Caki2 (cell line): ENCODE measurements around the gene MAP4K1. TPM values are rescaled to one million over a fixed set of nuclear protein-coding genes. Genes with fewer than 3 reads are reported as not detected.
A peak's percentile ranks its signal among the peaks of the same experiment; 100 is the strongest.
"Not testable (repeated sequence)": the region's sequence is repeated elsewhere in the genome, so short reads cannot be mapped to it uniquely, and the experiment has no call there.

ENCODE experiments used
- DNase-seq: peaks from one replicate; pipeline ENCODE4 v3.0.0-alpha.2; 2015; ENCODE audit warnings: low read depth
- in situ Hi-C: cut with HindIII; loops from 2 replicates; pipeline ENCODE4 v1.10.0; 2016; ENCODE audit warnings: low sequenced_read_pairs, low pct_unique_long_range_greater_than_20kb, mixed read lengths
- total RNA-seq: library from RNA; depleted of rRNA; stranded (reverse); fragments of >200 nt; shearing (Covaris generic); gene quantifications from 2 replicates; pipeline ENCODE4 v1.2.3, GENCODE V29; 2014; ENCODE audit warnings: low replicate concordance

MAP4K1 gene
- total RNA-seq, 1 experiment from 2014 or later: 1.3 TPM

GRCh38 chr19:38634757-38635482 lies 17.2 kb upstream of the MAP4K1 start:
- in situ Hi-C loops: no loop called here
- peak; percentile 73 for DNase-seq

DNA sequence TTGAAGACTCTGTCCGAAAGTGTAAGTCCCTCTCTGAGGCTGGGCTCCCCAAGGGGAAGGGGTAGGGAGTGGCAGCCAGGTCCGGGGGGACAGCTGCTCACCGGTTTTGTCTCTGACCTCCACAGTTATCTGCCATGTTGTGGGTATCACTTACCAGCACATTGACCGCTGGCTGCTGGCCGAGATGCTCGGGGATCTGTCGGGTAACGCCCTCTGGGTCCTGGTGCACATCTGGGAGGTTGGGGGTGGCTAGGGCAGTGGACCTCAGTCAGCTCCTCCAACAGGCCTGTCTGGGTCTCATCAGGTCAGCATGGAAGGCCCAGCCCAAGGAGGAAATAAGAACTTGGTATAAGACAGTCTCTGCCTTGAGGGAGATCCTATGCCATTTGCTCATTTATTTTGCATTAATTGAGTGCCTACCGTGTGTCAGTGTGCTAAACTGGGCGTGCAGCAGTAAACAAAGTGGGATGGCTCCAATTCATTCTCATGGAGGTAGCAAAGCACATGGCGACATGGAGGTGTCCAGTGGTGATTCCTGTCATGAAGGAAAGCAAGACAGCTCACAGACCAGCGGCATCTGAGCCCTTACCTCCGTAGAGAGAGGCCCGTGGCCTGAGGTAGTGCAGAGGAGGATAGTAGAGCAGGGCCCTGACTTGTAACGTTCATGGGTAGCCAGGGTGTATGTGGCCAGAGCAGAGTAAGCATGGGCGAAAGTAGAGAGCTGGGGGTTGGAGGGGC lies 14.9 kb upstream of the MAP4K1 start:
- in situ Hi-C loops: no loop called here
- no peak for DNase-seq

DNA sequence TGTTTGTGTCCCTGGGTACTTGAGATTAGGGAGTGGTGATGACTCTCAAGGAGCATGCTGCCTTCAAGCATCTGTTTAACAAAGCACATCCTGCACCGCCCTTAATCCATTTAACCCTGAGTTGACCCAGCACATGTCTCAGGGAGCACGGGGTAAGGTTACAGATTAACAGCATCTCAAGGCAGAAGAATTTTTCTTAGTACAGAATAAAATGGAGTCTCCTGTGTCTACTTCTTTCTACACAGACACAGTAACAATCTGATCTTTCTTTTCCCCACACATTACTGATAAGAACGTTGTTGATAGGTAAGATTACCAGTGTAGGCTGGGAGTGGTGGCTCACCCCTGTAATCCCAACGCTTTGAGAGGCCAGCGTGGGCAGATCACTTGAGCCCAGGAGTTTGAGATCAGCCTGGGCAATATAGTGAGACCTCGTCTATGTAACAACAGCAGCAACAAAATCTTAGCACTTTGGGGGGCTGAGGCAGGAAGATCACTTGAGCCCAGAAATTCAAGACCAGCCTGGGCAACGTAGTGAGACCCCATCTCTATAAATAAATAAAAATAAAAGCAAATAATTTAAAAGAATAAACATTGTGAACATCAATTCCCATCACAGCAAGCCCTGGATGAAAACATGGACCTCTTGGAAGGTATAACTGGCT lies 14.2 kb upstream of the MAP4K1 start:
- DNase-seq: peak; percentile 76

GRCh38 chr19:38631301-38631700 lies 13.5 kb upstream of the MAP4K1 start:
- DNase-seq, in situ Hi-C loops: not testable (repeated sequence)

More for the DNA sequence above, 14.2 kb upstream of the MAP4K1 start:
- in situ Hi-C loops: not testable (repeated sequence)

GRCh38 chr19:38629568-38629967 lies 11.8 kb upstream of the MAP4K1 start:
- no peak for DNase-seq
- in situ Hi-C loops: no loop called here

GRCh38 chr19:38626401-38626800 lies 8.6 kb upstream of the MAP4K1 start:
- in situ Hi-C loops: no loop called here
- DNase-seq: no peak

DNA sequence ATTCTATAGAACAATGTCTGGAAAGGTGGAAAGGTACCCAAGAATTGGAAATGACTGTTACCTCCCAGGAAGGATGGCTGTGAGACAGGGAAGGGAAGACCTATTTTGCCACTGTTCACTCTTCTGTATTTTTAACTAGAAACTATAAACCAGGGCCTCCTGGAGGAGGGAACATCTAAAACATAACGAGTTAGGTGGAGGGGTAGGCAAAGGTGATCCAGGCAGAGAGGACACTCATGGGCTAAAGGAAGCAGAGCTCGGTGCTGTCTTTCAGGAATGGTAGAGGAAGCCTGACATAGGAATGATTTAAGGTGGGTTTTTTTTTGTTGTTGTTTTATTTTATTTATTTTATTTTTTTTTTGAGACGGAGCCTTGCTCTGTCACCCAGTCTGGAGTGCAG lies 7.1 kb upstream of the MAP4K1 start:
- in situ Hi-C loops: no loop called here

GRCh38 chr19:38619361-38620174 lies 1.8 kb upstream of the MAP4K1 start:
- in situ Hi-C loops: no loop called here
- DNase-seq: no peak

More for the DNA sequence above, 7.1 kb upstream of the MAP4K1 start:
- no peak for DNase-seq

GRCh38 chr19:38618590-38619360 lies 1.0 kb upstream of the MAP4K1 start, which contains the start of gene EIF3K:
Gene EIF3K (plus strand): TSS chr19:38619188. CDS start chr19:38619269, 81 bp downstream.
- in situ Hi-C loops: no loop called here
- DNase-seq: peak; percentile 99

DNA sequence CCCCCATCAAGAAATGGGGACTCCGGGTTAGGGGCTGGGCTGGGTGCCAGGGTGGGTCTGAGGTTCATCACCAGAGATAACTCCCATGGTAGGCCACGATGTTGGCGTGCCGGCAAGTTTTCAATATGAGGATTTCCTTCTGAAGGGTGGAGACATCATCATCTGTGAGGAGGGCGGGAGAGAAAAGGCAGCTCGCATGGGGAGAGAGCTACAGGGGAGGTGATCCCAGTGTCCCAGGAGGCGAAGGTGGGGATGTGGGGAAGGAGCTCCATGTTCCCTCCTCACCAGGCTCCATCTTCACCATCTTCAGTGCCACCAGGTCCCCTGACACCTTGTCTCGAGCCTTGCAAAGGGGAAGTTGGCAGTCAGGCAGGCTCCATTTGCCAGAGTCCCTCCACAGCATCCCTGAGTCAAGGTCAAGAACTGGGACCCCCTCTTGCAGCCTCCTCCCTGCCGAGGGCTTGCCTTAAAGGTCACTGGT lies 430 bp downstream of the MAP4K1 start:
- DNase-seq: no peak
- in situ Hi-C loops: no loop called here

DNA sequence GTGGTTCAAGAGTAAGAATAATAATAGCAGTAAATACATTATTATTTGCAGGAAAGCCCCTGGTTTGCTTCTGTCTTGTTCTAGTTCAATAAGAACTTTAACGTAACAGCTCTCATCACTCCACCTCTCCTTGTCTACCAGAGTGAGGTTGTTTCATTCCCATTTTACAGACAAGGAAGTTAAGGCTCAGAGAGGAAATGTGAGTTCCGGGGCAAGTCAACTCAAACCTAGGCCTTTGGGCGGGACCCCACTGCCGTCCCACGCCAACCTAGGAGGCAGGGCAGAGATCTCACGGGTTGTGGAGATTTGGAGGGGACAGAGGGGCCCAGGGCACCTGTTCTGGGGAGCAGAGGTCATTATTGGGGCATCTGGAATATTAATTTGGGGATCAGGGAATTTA lies 1.5 kb downstream of the MAP4K1 start:
- in situ Hi-C loops: no loop called here

DNA sequence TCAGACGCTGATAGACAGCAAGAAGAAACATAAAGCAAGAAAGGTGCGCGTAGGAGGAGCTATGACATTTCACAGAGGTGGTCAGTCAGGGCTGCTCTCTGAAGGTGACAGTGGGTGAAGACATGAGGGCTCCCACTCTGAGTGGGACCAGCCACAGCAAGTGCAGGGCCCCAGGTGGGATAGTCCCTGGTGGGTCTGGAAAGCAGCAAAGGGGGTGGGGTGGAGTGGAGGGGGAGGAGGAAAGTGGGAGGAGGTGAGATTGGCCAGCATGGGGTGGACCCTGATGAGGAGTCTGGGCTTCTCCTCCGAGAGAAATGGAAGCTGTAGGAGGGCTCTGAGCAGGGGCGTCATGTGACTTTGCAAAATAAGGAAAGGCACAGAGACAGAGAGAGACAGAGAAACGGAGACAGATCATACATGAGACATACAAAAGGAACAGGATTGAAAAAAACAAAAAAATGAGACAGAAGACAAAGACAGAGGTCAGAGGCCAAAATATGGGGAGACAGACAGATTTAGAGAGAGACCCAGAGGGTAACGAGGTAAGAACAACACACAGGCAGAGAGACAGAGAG lies 2.7 kb downstream of the MAP4K1 start:
- in situ Hi-C loops: no loop called here
- no peak for DNase-seq

More for the DNA sequence above, 1.5 kb downstream of the MAP4K1 start:
- DNase-seq: no peak

GRCh38 chr19:38614289-38614688 lies 3.5 kb downstream of the MAP4K1 start:
- in situ Hi-C loops: no loop called here
- DNase-seq: no peak

DNA sequence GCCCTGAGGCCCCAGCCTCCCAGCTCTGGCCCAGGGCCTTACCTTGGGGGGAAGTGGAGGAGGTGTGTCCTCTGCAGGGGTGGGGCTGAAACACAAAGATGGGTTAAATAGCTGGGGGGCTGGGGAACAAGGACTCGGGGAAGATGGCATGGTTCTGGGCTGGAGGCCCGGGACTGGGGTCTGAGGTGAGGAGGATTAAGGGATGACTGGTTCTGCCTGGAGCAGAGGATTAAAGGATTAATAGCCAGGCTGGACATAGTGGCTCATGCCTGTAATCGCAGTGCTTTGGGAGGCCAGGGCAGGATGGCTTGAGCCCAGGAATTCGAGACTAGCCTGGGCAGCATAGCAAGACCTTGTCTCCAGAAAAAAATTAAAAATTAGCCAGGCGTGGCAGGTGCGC lies 11.6 kb downstream of the MAP4K1 start:
- in situ Hi-C loops: no loop called here
- DNase-seq: no peak

DNA sequence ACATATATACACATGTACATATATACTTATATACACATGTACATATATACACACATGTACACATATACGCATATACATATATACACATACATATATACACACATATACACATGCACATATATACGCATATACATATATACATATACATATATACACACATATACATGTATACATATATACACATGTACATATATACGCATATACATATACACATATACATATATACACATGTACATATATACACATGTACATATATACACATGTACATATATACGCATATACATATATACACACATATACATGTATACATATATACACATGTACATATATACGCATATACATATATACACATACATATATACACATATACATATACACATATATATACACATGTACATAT lies 14.9 kb downstream of the MAP4K1 start:
- DNase-seq, in situ Hi-C loops: not testable (repeated sequence)

GRCh38 chr19:38599722-38600121 lies 18.0 kb downstream of the MAP4K1 start:
- in situ Hi-C loops: no loop called here
- no peak for DNase-seq

DNA sequence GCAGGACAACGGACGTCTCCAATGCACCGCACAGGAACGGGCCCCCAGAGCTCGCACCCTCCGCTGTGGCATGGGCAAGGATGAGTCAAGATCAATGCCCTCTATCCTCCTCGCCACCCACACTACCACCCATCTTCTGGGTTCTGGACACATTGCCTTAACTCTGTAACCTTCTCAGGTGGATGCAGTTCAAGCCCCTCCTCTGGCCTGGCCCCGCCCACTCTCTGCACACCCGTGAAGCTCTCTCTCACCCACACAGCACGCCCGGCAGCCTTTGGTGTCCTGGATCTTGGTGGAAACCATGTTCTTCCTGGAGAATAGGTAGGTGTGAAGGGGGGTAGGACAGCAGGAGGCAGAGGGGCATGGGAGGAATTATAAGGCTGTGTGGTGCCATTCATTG lies 20.7 kb downstream of the MAP4K1 start:
- no peak for DNase-seq
- in situ Hi-C loops: no loop called here
